COR-L47 (cell line): ENCODE measurements around the gene KCNH5.
"Not testable (repeated sequence)": the region's sequence is repeated elsewhere in the genome, so short reads cannot be mapped to it uniquely, and the experiment has no call there.

Experiments
- DNase-seq: peaks from one replicate; lab custom pipeline; 2025; lab: John Stamatoyannopoulos, UW

KCNH5 gene

GRCh38 chr14:62886461-62886860 is 158.8 kb downstream of the KCNH5 start:
- DNase-seq = no peak

GRCh38 chr14:62885451-62885850 is 159.8 kb downstream of the KCNH5 start:
- no peak for DNase-seq

GRCh38 chr14:62882967-62883366 is 162.3 kb downstream of the KCNH5 start:
- no peak for DNase-seq

GRCh38 chr14:62866376-62866775 is 178.9 kb downstream of the KCNH5 start:
- no peak for DNase-seq

- no peak for DNase-seq
These were observed 180.7 kb downstream of the KCNH5 start for GRCh38 chr14:62864588-62864987.

GRCh38 chr14:62858011-62858410 is 187.2 kb downstream of the KCNH5 start:
- not testable (repeated sequence) for DNase-seq

- no peak for DNase-seq
These were observed 190.3 kb downstream of the KCNH5 start for GRCh38 chr14:62854951-62855350.

GRCh38 chr14:62847168-62847567 is 198.1 kb downstream of the KCNH5 start:
- no peak for DNase-seq

GRCh38 chr14:62844546-62844945 is 200.7 kb downstream of the KCNH5 start:
- DNase-seq = no peak

- DNase-seq = no peak
These were observed 221.2 kb downstream of the KCNH5 start for GRCh38 chr14:62824086-62824485.

GRCh38 chr14:62819931-62820330 is 225.3 kb downstream of the KCNH5 start:
- no peak for DNase-seq

- DNase-seq = no peak
These were observed 237.6 kb downstream of the KCNH5 start for GRCh38 chr14:62807636-62808035.

GRCh38 chr14:62800577-62800976 is 244.7 kb downstream of the KCNH5 start:
- DNase-seq = no peak

GRCh38 chr14:62796431-62796830 is 248.8 kb downstream of the KCNH5 start:
- DNase-seq = no peak

- no peak for DNase-seq
These were observed 252.7 kb downstream of the KCNH5 start for GRCh38 chr14:62792578-62792977.

- DNase-seq = not testable (repeated sequence)
These were observed 263.9 kb downstream of the KCNH5 start for GRCh38 chr14:62781328-62781727.

- DNase-seq = no peak
These were observed 266.4 kb downstream of the KCNH5 start for GRCh38 chr14:62778852-62779251.

- DNase-seq = no peak
These were observed 266.9 kb downstream of the KCNH5 start for GRCh38 chr14:62778310-62778709.

- DNase-seq = no peak
These were observed 267.7 kb downstream of the KCNH5 start for GRCh38 chr14:62777510-62777909.

- no peak for DNase-seq
These were observed 269.0 kb downstream of the KCNH5 start for GRCh38 chr14:62776300-62776699.

- no peak for DNase-seq
These were observed 276.5 kb downstream of the KCNH5 start for GRCh38 chr14:62768753-62769152.

- DNase-seq = no peak
These were observed 281.3 kb downstream of the KCNH5 start for GRCh38 chr14:62763951-62764350.

GRCh38 chr14:62759796-62760195 is 285.5 kb downstream of the KCNH5 start:
- no peak for DNase-seq

GRCh38 chr14:62746881-62747280 is 298.4 kb downstream of the KCNH5 start:
- not testable (repeated sequence) for DNase-seq

- DNase-seq = no peak
These were observed 299.8 kb downstream of the KCNH5 start for GRCh38 chr14:62745496-62745895.
